Activated T-cell treated with anti-CD3 and anti-CD28 coated beads for 48 hours (primary cell): ENCODE measurements around the gene CDH23.

Experiments
- DNase-seq: peaks from one replicate; pipeline ENCODE4 v3.0.0-alpha.2; 2020; ENCODE audit warnings: low read depth

The CDH23 gene

DNA sequence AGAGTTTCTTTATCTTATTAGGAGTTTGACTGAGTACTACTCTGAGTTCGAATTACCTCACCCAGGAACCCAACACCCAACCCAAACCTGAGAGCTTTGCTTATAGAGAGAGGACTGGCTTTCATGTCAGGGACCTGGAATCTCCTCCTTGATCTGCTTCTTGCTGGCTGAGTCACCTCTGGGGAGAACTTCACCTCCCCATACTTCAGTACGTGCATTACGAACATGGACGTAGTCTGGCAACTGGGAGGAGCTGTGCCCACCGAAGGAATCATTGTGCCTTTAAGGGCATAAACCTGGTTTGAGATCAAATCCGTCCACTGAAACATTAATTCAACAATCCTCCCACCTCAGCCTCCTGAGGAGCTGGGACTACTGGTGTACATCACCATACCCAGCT lies 466.5 kb downstream of the CDH23 start:
- no peak for DNase-seq

DNA sequence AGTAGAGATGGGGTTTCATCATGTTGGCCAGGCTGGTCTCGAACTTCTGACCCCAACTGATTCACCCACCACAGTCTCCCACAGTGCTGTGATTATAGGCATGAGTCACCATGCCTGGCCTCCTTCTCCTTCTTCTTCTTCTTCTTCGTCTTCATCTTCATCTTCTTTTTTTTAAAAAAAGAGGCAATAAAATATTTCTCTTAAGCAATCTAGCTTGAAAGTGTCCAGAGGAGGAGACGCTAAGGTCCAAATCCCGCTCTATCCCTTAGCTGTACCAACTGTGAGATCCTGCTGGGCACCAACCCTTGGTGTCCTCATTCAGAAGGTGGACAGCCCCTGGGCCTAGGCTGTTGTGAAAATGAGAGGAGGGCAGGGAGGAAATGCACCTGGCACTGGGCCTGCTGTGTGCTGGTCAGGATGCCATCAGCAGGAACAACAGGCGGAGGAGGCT lies 468.2 kb downstream of the CDH23 start:
- DNase-seq, result no peak
